HG03558 (cell line): ENCODE measurements around the gene TDRD7.

Experiments
- ATAC-seq: cut with Tn5 transposase; IDR thresholded peaks from one replicate; pipeline ENCODE4 v1.9.1; 2021; ENCODE audit warnings: moderate number of reproducible peaks; ENCODE audit not compliant: unreplicated experiment; ENCODE audit errors: extremely low read depth

The TDRD7 gene, protein sequence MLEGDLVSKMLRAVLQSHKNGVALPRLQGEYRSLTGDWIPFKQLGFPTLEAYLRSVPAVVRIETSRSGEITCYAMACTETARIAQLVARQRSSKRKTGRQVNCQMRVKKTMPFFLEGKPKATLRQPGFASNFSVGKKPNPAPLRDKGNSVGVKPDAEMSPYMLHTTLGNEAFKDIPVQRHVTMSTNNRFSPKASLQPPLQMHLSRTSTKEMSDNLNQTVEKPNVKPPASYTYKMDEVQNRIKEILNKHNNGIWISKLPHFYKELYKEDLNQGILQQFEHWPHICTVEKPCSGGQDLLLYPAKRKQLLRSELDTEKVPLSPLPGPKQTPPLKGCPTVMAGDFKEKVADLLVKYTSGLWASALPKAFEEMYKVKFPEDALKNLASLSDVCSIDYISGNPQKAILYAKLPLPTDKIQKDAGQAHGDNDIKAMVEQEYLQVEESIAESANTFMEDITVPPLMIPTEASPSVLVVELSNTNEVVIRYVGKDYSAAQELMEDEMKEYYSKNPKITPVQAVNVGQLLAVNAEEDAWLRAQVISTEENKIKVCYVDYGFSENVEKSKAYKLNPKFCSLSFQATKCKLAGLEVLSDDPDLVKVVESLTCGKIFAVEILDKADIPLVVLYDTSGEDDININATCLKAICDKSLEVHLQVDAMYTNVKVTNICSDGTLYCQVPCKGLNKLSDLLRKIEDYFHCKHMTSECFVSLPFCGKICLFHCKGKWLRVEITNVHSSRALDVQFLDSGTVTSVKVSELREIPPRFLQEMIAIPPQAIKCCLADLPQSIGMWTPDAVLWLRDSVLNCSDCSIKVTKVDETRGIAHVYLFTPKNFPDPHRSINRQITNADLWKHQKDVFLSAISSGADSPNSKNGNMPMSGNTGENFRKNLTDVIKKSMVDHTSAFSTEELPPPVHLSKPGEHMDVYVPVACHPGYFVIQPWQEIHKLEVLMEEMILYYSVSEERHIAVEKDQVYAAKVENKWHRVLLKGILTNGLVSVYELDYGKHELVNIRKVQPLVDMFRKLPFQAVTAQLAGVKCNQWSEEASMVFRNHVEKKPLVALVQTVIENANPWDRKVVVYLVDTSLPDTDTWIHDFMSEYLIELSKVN

DNA sequence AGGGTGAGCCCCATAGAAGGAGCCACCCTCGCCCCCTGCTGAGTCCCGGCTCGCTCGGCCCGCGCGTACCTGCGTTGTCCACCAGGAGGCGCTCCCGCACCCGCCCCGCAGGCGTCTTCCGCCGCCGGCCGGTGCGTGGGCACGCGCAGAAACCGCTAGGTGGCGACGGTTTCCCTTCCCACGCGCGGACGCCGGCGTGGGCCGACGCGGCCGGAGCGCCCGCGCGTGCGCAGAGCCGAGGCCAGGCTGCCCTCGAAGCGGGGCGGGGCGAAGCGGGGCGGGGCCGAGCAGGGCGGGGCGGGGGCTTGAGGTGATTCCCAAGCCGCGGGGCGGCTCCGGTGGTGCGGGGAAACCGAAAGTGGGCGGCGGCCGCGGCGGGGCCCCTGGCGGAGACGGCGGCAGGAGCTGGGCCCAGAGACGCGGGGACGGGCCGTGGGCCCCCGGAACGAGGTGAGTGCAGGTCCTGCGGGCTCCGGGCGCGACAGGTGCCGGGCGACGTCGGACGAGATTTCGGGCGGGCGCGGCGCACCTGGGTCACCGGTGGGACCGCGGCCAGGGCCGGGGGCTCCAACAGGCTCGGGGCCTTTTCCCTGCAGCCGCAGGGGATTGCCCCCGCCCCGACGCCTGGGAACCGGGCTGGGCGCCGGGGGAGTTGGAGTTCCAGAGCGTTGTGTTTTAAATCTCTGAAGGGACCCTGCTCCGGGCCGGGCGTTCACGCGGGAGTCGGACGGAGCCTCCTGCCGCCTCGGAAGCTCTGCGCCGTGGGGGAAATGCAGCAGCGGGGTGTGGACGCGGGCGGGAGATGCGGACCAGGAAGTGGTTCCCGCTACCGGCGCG is at the start of gene TDRD7:
TSS of gene TDRD7 (plus strand) at position 308 of the 837 bp plus-strand sequence. CDS start 16,370 bp downstream, outside the sequence.
- ATAC-seq, result no peak

DNA sequence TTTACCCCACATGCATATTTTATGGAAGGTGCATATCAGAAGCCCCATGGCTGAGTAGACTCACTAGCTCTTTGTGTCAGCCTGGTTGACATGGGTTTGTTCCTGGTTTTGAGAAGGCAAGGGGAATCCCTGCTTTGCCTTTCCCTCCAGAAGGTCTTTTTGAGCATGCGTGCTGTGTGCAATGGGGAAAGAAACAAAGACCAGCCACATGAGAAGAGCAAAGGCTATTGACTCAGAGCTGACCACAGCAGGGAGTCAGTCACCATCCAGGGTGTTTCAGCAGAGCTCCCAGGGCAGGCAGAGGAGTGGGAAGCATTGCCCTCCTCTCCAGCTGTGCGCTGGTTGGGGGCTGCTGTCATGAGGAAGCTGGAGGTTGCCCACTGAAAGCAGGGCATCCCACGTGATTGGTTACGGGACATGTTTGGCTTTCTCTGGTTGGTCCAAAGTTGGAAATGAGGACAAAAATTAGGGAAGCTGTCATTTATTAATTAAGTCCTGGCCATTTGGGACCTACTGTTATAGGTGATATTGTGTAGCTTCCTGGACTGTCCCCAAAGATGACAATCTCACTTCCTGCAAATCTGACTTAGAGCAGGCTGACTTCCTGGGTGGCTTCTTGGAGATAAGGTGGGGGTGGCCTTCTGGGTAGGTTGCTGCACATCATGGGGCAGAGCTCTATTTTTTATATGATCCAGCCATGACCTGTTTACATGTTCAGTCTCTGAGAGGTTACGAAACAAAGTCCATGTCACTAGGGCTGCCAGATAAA is 48.9 kb upstream of the TDRD7 start:
- ATAC-seq, result no peak

DNA sequence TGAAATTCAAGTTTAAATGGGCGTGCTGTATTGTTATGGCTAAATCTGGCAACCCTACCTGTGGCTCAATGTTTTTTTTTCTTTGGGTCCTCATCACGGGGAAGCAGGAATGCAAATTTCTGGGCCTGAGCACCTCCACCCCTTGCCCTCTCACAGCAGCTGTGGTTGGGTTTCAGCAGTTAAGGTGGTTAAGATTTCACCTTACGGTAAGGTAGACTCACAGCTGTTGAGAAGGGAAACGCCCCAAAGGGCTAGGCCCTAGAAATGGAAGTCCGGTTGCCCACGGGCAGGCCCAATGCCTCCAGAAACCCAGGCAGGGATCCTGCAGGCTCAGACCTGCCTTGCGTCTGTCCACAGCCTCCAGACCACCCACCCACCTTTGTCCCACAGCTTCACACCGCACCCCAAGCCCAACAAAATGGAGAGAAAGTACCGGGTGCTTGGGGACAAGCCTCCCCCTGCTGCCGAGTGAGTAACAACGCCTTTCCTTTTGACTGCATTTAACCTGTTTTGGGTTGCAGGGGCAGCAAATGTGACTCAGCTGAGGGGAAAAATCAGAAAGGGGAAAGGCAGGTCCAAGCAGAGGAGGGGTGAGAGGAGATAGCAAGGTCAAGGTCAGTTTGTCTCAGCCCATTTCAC is 48.1 kb upstream of the TDRD7 start:
- no peak for ATAC-seq

GRCh38 chr9:97364769-97365490 is 47.0 kb upstream of the TDRD7 start:
- no peak for ATAC-seq

DNA sequence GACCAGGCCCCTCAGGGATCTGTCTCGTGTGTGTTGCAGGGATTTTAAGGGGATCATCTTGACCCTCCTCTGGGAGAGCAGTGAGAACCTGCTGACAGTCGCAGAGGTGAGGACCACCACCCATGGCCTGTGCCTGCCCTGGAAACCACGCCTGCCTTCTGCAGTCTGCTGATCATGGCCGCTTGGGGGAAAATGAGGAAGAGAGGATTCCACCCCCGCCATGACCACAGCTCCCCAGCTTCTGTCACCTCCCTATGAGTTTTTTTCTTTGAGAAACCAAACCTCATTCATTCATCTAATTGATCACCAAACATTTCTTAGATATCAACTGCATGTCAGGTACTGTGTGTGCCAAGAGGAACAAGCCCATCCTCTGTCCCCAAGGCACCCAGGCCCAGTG is 46.3 kb upstream of the TDRD7 start:
- ATAC-seq, result no peak

- ATAC-seq, result no peak
Observed at GRCh38 chr9:97366476-97366875, 45.4 kb upstream of the TDRD7 start.

GRCh38 chr9:97366889-97367288 is 45.0 kb upstream of the TDRD7 start:
- ATAC-seq, result no peak

- ATAC-seq, result no peak
Observed at GRCh38 chr9:97367729-97368128, 44.2 kb upstream of the TDRD7 start.

- ATAC-seq, result no peak
Observed at GRCh38 chr9:97368964-97369363, 42.9 kb upstream of the TDRD7 start.

GRCh38 chr9:97372580-97372979 is 39.3 kb upstream of the TDRD7 start:
- no peak for ATAC-seq

- ATAC-seq, result no peak
Observed at GRCh38 chr9:97373331-97373730, 38.6 kb upstream of the TDRD7 start.

DNA sequence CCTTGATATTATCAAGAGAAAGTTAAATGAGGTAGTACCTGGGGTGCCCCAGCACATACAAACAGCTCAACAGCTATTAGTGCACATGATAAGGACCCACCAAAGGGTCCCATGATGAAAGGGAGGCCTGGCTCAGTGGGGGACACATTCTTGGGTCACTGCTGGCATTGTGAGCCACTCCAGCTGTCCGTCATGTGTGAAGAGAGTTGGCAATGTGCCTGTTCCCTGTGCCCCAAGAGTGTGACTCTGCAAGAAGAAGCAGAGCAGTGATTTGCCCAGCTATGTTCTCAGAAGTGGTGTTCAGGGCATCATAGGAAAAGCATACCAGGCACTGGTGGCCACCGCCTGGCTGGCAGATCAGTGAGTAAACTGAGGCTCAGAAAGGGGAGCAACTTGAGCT is 37.1 kb upstream of the TDRD7 start:
- ATAC-seq, result no peak

DNA sequence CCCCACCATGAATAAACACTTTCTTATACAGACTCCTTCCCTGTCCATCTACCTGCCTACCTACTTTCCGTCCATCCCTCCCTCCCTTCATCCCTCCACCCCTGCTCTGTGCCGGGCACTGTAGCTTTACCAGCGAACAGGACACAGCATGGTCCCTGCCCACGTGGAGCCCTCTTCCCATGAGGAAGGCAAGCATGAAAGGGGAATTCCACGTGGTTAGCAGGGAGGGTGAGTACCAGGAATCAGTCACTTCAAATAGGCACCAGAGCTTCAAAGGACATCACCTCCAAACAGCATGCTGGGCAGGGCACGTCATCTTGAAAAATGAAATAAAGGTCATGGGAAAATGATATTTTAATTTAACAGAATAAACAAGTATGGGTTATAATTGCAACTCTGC is 35.0 kb upstream of the TDRD7 start:
- ATAC-seq, result no peak

- ATAC-seq, result no peak
Observed at GRCh38 chr9:97382099-97382718, 29.7 kb upstream of the TDRD7 start.

DNA sequence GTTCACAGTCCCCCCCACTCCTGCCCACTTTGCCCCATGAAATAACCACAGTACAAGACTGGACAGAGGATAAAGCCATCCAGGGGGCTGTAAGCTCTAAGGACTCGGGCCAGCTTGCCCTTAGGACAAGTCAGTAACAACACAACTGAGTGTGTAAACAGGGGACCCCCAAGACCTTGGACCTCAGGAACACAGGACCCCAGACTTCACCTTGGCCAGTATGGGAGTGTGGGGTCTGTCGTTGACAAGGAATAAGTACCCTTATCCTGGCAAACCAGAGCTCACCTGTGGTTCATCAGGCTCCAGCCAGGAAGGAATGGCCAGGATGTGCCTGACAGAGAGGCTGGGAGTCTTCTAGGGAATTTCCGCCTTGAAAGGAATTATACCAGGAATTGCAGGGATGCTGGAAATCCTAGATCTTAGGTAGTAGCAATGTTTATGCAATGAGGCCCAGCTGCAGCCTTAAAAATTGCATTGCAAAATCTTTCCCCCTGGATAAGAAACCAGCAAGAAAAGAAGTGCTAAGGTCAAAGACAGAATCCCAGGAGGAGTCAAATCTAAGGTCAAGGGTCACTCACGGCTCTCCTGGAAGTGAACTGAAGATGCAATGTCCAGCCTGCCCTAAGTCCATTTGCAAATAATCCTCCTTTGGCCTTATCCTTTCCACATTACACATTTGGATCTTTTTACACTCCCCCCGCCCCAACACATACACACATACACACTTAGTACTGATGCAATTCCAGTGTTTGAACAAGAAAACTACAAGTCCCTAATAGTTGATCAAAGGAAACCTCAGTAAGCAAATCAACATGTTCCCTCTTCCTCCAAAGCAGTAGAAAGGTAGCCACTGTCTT is 27.3 kb upstream of the TDRD7 start:
- ATAC-seq, result no peak

DNA sequence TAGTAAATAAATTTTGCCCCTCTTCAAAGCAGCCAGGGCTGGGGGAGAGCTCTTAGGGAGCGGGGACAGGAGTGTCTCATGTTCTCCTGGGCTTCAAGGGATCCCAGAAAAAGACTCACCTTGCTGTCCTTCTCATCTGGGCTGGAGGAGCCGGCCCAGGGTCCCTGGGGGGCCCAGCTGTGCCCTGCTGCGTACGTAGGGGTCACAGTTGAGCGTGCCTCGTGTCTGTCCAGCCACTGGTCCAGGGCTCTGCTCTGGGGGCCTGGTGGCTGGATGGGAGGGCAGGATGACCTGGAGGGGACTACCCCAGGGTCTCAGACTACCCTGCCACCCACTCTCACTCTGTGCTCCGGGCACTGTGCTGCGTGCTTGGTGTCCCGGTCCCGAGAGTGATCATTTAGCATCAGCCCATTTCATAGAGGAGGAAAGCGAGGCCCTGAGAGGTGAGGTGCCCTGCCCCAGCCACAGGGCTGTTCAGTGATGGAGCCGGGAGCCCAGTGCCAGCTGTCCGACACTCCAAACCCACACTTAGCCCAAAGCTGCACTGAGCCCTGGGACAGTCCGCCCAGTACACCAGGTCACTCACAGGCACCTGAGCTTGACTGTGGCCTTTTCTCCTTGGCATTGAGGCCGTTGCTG is 26.2 kb upstream of the TDRD7 start:
- ATAC-seq, result no peak
